Stimulated activated naive CD8-positive, alpha-beta T cell treated with anti-CD3 and anti-CD28 coated beads, Interleukin-15, amount 100 ng/mL, for 72 hours (primary cell): Measurements from ENCODE around the gene DDR2.

Experiments
- ATAC-seq: fragments of 150-1000 bp; cut with Tn5 transposase; 2 replicates; pipeline ENCODE4 v1.10.0; 2021; ENCODE audit warnings: mild to moderate bottlenecking, moderate library complexity
- DNase-seq, 2 donors: peaks; one replicate each; pipeline ENCODE4 v3.0.0; 2021 to 2022
- H3K27ac Mint-ChIP-seq, 2 donors: one replicate each; pipeline ENCODE4 v1.8.0; 2022; ENCODE audit warnings: mild to moderate bottlenecking in 2 of 2, mixed read lengths in 2 of 2, moderate library complexity in 2 of 2
- H3K27me3 Mint-ChIP-seq: one replicate; pipeline ENCODE4 v1.8.0; 2022; ENCODE audit warnings: mixed read lengths
- H3K4me1 Mint-ChIP-seq: one replicate; pipeline ENCODE4 v1.8.0; 2022; ENCODE audit warnings: mild to moderate bottlenecking, mixed read lengths
- H3K4me3 Mint-ChIP-seq, 2 donors: one replicate each; pipeline ENCODE4 v1.8.0; 2022; ENCODE audit warnings: mild to moderate bottlenecking in 2 of 2, mixed read lengths in 2 of 2, moderate library complexity in 1 of 2
- H3K9me3 Mint-ChIP-seq, 2 donors: one replicate each; pipeline ENCODE4 v1.8.0; 2022; ENCODE audit warnings: mixed read lengths in 2 of 2

DDR2 gene

GRCh38 chr1:162619076-162619475 is 13.2 kb upstream of the DDR2 start:
- Mint-ChIP-seq H3K27ac (no peak overlapping the region), H3K9me3 (peaks cover 0 to 8% of the 10 kb centered on the region in 2 donors), H3K27me3 (no peaks in the 10 kb centered on the region), H3K4me1 (no peaks in the 10 kb centered on the region), H3K4me3 (no peak overlapping the region)
- DNase-seq, result no peak
- no peak for ATAC-seq

GRCh38 chr1:162621256-162621655 is 11.0 kb upstream of the DDR2 start:
- Mint-ChIP-seq H3K4me3 (no peak overlapping the region), H3K9me3 (peaks cover 0 to 8% of the 10 kb centered on the region in 2 donors), H3K27ac (no peak overlapping the region), H3K27me3 (no peaks in the 10 kb centered on the region), H3K4me1 (no peaks in the 10 kb centered on the region)
- ATAC-seq (no peak), DNase-seq (no peak)

- no peaks in the 10 kb centered on the region for H3K9me3 Mint-ChIP-seq
- H3K4me1 Mint-ChIP-seq, result no peaks in the 10 kb centered on the region
- H3K4me3 Mint-ChIP-seq, result no peak overlapping the region
- no peak overlapping the region for H3K27ac Mint-ChIP-seq
- DNase-seq, result no peak
- ATAC-seq, result no peak
- H3K27me3 Mint-ChIP-seq, result no peaks in the 10 kb centered on the region
Measured at GRCh38 chr1:162625679-162626078, 6.6 kb upstream of the DDR2 start.

GRCh38 chr1:162626094-162626493 is 6.2 kb upstream of the DDR2 start:
- no peaks in the 10 kb centered on the region for H3K27me3 Mint-ChIP-seq
- H3K4me3 Mint-ChIP-seq, result no peak overlapping the region
- H3K4me1 Mint-ChIP-seq, result no peaks in the 10 kb centered on the region

GRCh38 chr1:162626761-162627160 is 5.5 kb upstream of the DDR2 start:
- ATAC-seq (no peak), DNase-seq (no peak)
- Mint-ChIP-seq H3K9me3 (no peaks in the 10 kb centered on the region), H3K27ac (no peak overlapping the region), H3K27me3 (no peaks in the 10 kb centered on the region), H3K4me3 (no peak overlapping the region), H3K4me1 (no peaks in the 10 kb centered on the region)

More at GRCh38 chr1:162626094-162626493, 6.2 kb upstream of the DDR2 start:
- no peak for ATAC-seq
- H3K9me3 Mint-ChIP-seq, result no peaks in the 10 kb centered on the region
- H3K27ac Mint-ChIP-seq, result no peak overlapping the region
- DNase-seq, result no peak

- H3K27ac Mint-ChIP-seq, result no peak overlapping the region
- no peak for DNase-seq
- no peaks in the 10 kb centered on the region for H3K27me3 Mint-ChIP-seq
- H3K4me3 Mint-ChIP-seq, result no peak overlapping the region
- no peaks in the 10 kb centered on the region for H3K9me3 Mint-ChIP-seq
- peak; percentile 52 for ATAC-seq
- no peaks in the 10 kb centered on the region for H3K4me1 Mint-ChIP-seq
Measured at GRCh38 chr1:162627662-162628296, 4.5 kb upstream of the DDR2 start.

- H3K27ac Mint-ChIP-seq, result no peak overlapping the region
- no peak for ATAC-seq
- H3K9me3 Mint-ChIP-seq, result no peaks in the 10 kb centered on the region
Measured at GRCh38 chr1:162629077-162629627, 3.1 kb upstream of the DDR2 start.

GRCh38 chr1:162629651-162630050 is 2.6 kb upstream of the DDR2 start:
- no peaks in the 10 kb centered on the region for H3K27me3 Mint-ChIP-seq
- no peak for DNase-seq
- no peaks in the 10 kb centered on the region for H3K9me3 Mint-ChIP-seq
- H3K4me3 Mint-ChIP-seq, result no peak overlapping the region
- no peaks in the 10 kb centered on the region for H3K4me1 Mint-ChIP-seq
- H3K27ac Mint-ChIP-seq, result no peak overlapping the region
- no peak for ATAC-seq

More at GRCh38 chr1:162629077-162629627, 3.1 kb upstream of the DDR2 start:
- no peaks in the 10 kb centered on the region for H3K4me1 Mint-ChIP-seq
- no peaks in the 10 kb centered on the region for H3K27me3 Mint-ChIP-seq
- DNase-seq, result no peak
- H3K4me3 Mint-ChIP-seq, result no peak overlapping the region

GRCh38 chr1:162631546-162632191 is 595 bp upstream of the DDR2 start:
- Mint-ChIP-seq H3K27me3 (no peaks in the 10 kb centered on the region), H3K4me1 (no peaks in the 10 kb centered on the region), H3K9me3 (no peaks in the 10 kb centered on the region), H3K27ac (peak overlapping the region in 1 of 2 donors; percentile 27), H3K4me3 (no peak overlapping the region)
- DNase-seq, result no peak
- ATAC-seq, result no peak

GRCh38 chr1:162632698-162633080 is 425 bp downstream of the DDR2 start:
- H3K27me3 Mint-ChIP-seq, result no peaks in the 10 kb centered on the region
- H3K27ac Mint-ChIP-seq, result no peak overlapping the region
- no peak overlapping the region for H3K4me3 Mint-ChIP-seq
- H3K4me1 Mint-ChIP-seq, result no peaks in the 10 kb centered on the region
- ATAC-seq (no peak), DNase-seq (no peak)
- no peaks in the 10 kb centered on the region for H3K9me3 Mint-ChIP-seq

- no peak for DNase-seq
- ATAC-seq, result no peak
- Mint-ChIP-seq H3K4me3 (no peak overlapping the region), H3K4me1 (no peaks in the 10 kb centered on the region), H3K27me3 (no peaks in the 10 kb centered on the region), H3K9me3 (no peaks in the 10 kb centered on the region), H3K27ac (no peak overlapping the region)
Measured at GRCh38 chr1:162633081-162633762, 958 bp downstream of the DDR2 start.

- Mint-ChIP-seq H3K27me3 (peaks cover 7% of the 10 kb centered on the region), H3K9me3 (no peaks in the 10 kb centered on the region), H3K27ac (no peak overlapping the region), H3K4me1 (no peaks in the 10 kb centered on the region), H3K4me3 (no peak overlapping the region)
- no peak for ATAC-seq
- no peak for DNase-seq
Measured at GRCh38 chr1:162635418-162635817, 3.2 kb downstream of the DDR2 start.

- no peak overlapping the region for H3K27ac Mint-ChIP-seq
- H3K4me3 Mint-ChIP-seq, result no peak overlapping the region
- no peaks in the 10 kb centered on the region for H3K9me3 Mint-ChIP-seq
- H3K27me3 Mint-ChIP-seq, result peaks cover 7% of the 10 kb centered on the region
- DNase-seq (no peak), ATAC-seq (no peak)
- no peaks in the 10 kb centered on the region for H3K4me1 Mint-ChIP-seq
Measured at GRCh38 chr1:162639718-162640117, 7.5 kb downstream of the DDR2 start.

- no peak overlapping the region for H3K4me3 Mint-ChIP-seq
- H3K4me1 Mint-ChIP-seq, result no peaks in the 10 kb centered on the region
- H3K27ac Mint-ChIP-seq, result no peak overlapping the region
- DNase-seq (no peak), ATAC-seq (no peak)
- H3K9me3 Mint-ChIP-seq, result no peaks in the 10 kb centered on the region
- H3K27me3 Mint-ChIP-seq, result peaks cover 7% of the 10 kb centered on the region
Measured at GRCh38 chr1:162641114-162641513, 8.8 kb downstream of the DDR2 start.

- no peak overlapping the region for H3K4me3 Mint-ChIP-seq
- H3K4me1 Mint-ChIP-seq, result no peaks in the 10 kb centered on the region
- ATAC-seq, result no peak
- H3K27ac Mint-ChIP-seq, result no peak overlapping the region
- H3K27me3 Mint-ChIP-seq, result peaks cover 16% of the 10 kb centered on the region
- no peak for DNase-seq
- H3K9me3 Mint-ChIP-seq, result no peaks in the 10 kb centered on the region
Measured at GRCh38 chr1:162644986-162645314, 12.7 kb downstream of the DDR2 start.

GRCh38 chr1:162645666-162646065 is 13.4 kb downstream of the DDR2 start:
- Mint-ChIP-seq H3K9me3 (no peaks in the 10 kb centered on the region), H3K4me3 (no peak overlapping the region), H3K4me1 (no peaks in the 10 kb centered on the region), H3K27ac (no peak overlapping the region), H3K27me3 (peaks cover 16% of the 10 kb centered on the region)
- DNase-seq (no peak), ATAC-seq (no peak)
